Trophoblast cell (in vitro differentiated cells and primary cell): ENCODE data around the gene ORC5.

Experiments used
- DNase-seq, 2 donors: peaks; one replicate each; pipeline ENCODE4 v3.0.0-alpha.2; 2016
- H2AFZ ChIP-seq: 2 replicates; pipeline ENCODE4 v1.6.1; 2013; ENCODE audit warnings: low read length, moderate library complexity, mild to moderate bottlenecking; ENCODE audit not compliant: insufficient read depth, poor library complexity
- H2AK5ac ChIP-seq: 2 replicates; pipeline ENCODE4 v1.6.1; 2013; ENCODE audit warnings: mild to moderate bottlenecking, low read length
- H2BK120ac ChIP-seq: 2 replicates; pipeline ENCODE4 v1.6.1; 2013; ENCODE audit warnings: low read length, mild to moderate bottlenecking, moderate library complexity; ENCODE audit not compliant: insufficient read depth, poor library complexity
- H2BK12ac ChIP-seq: 2 replicates; pipeline ENCODE4 v1.6.1; 2013; ENCODE audit warnings: mild to moderate bottlenecking, low read length, moderate library complexity
- H2BK5ac ChIP-seq: 2 replicates; pipeline ENCODE4 v1.6.1; 2013; ENCODE audit warnings: low read length, low read depth, moderate library complexity, mild to moderate bottlenecking; ENCODE audit not compliant: poor library complexity
- H3K14ac ChIP-seq: 2 replicates; pipeline ENCODE4 v1.6.1; 2013; ENCODE audit warnings: mild to moderate bottlenecking, low read length
- H3K18ac ChIP-seq: 2 replicates; pipeline ENCODE4 v1.6.1; 2013; ENCODE audit warnings: mild to moderate bottlenecking, low read length
- H3K23ac ChIP-seq: 2 replicates; pipeline ENCODE4 v1.6.1; 2013; ENCODE audit warnings: low read length
- H3K27ac ChIP-seq: 2 replicates; pipeline ENCODE4 v1.5.1; 2013; ENCODE audit warnings: low read depth, mild to moderate bottlenecking, inconsistent platforms, low read length, moderate library complexity
- H3K27me3 ChIP-seq: 2 replicates; pipeline ENCODE4 v1.6.1; 2013; ENCODE audit warnings: inconsistent platforms, mild to moderate bottlenecking, low read length, moderate library complexity; ENCODE audit not compliant: insufficient read depth
- H3K36me3 ChIP-seq, 2 experiments: 1 replicate in 1 of 2; 2 replicates in 1 of 2; pipeline ENCODE4 v1.6.1; 2013; ENCODE audit warnings: low read length in 2 of 2, mild to moderate bottlenecking in 2 of 2, moderate library complexity in 1 of 2; ENCODE audit not compliant: insufficient read depth in 2 of 2, control insufficient read depth in 1 of 2
- H3K4ac ChIP-seq: 2 replicates; pipeline ENCODE4 v1.6.1; 2013; ENCODE audit warnings: low read depth, mild to moderate bottlenecking, low read length, moderate library complexity
- H3K4me1 ChIP-seq, 2 experiments: 1 replicate in 1 of 2; 2 replicates in 1 of 2; pipeline ENCODE4 v1.6.1; 2013; ENCODE audit warnings: low read length in 2 of 2, mild to moderate bottlenecking in 2 of 2, moderate library complexity in 1 of 2; ENCODE audit not compliant: insufficient read depth in 2 of 2, control insufficient read depth in 1 of 2
- H3K4me2 ChIP-seq: 2 replicates; pipeline ENCODE4 v1.6.1; 2013; ENCODE audit warnings: inconsistent platforms, mild to moderate bottlenecking, low read length, moderate library complexity
- H3K4me3 ChIP-seq: 2 replicates; pipeline ENCODE4 v1.5.1; 2013; ENCODE audit warnings: mild to moderate bottlenecking, low read depth, low read length, inconsistent platforms
- H3K79me1 ChIP-seq: one replicate; pipeline ENCODE4 v1.6.1; 2013; ENCODE audit warnings: low read length
- H3K79me2 ChIP-seq: 2 replicates; pipeline ENCODE4 v1.6.1; 2013; ENCODE audit warnings: low read length, mild to moderate bottlenecking; ENCODE audit not compliant: control insufficient read depth, insufficient read depth, poor library complexity
- H3K9ac ChIP-seq: 2 replicates; pipeline ENCODE4 v1.6.1; 2013; ENCODE audit warnings: mild to moderate bottlenecking, low read length
- H3K9me3 ChIP-seq: 2 replicates; pipeline ENCODE4 v1.6.1; 2013; ENCODE audit warnings: low read depth, mild to moderate bottlenecking, control low read depth, inconsistent platforms, low read length; ENCODE audit not compliant: insufficient read depth
- H4K12ac ChIP-seq: 2 replicates; pipeline ENCODE4 v1.6.1; 2013; ENCODE audit warnings: low read depth, mild to moderate bottlenecking, low read length, moderate library complexity
- H4K8ac ChIP-seq: 2 replicates; pipeline ENCODE4 v1.6.1; 2013; ENCODE audit warnings: low read depth, mild to moderate bottlenecking, low read length, moderate library complexity
- H4K91ac ChIP-seq: one replicate; pipeline ENCODE4 v1.6.1; 2013; ENCODE audit warnings: low read depth, mild to moderate bottlenecking, low read length, moderate library complexity
- WGBS: extraction: QIAGEN DNeasy Blood & Tissue Kit; methylation state at CpG from one replicate; pipeline ENCODE4 v1.1.7; 2013; ENCODE audit warnings: missing lambda C conversion rate; ENCODE audit not compliant: insufficient read length, insufficient coverage; ENCODE audit errors: extremely low coverage; 5-methylcytosine and 5-hydroxymethylcytosine counted together

ORC5 gene

GRCh38 chr7:104162081-104162480 lies 45.7 kb downstream of the ORC5 start:
- Histone ChIP-seq H2AFZ (no peak overlapping the region), H3K23ac (no peak overlapping the region), H4K12ac (no peak overlapping the region), H3K9ac (no peak overlapping the region), H3K79me1 (no peaks in the 10 kb centered on the region), H2AK5ac (no peak overlapping the region), H3K79me2 (no peaks in the 10 kb centered on the region), H3K4ac (no peak overlapping the region), H4K8ac (no peak overlapping the region), H2BK12ac (no peak overlapping the region), H3K4me3 (no peak overlapping the region), H3K9me3 (no peaks in the 10 kb centered on the region), H3K4me1 (no peaks in the 10 kb centered on the region), H2BK120ac (no peak overlapping the region), H3K27me3 (no peaks in the 10 kb centered on the region), H3K4me2 (no peak overlapping the region), H3K18ac (no peak overlapping the region), H4K91ac (no peak overlapping the region), H3K27ac (no peak overlapping the region), H3K36me3 (peaks cover 0 to 9% of the 10 kb centered on the region in 2 experiments), H2BK5ac (no peak overlapping the region), H3K14ac (no peak overlapping the region)
- WGBS, result no CpG with 5 or more reads among the region's 6 CpGs
- no peak for DNase-seq

- H3K36me3 ChIP-seq, result peaks cover 0 to 9% of the 10 kb centered on the region in 2 experiments
- H2AK5ac ChIP-seq, result no peak overlapping the region
- H3K4me2 ChIP-seq, result no peak overlapping the region
- H3K23ac ChIP-seq, result no peak overlapping the region
- peak in 1 of 2 donors; percentile 14 for DNase-seq
- no peak overlapping the region for H3K27ac ChIP-seq
- H3K4me3 ChIP-seq, result no peak overlapping the region
- no peaks in the 10 kb centered on the region for H3K79me1 ChIP-seq
- WGBS, result no CpG with 5 or more reads among the region's 3 CpGs
- H3K4me1 ChIP-seq, result no peaks in the 10 kb centered on the region
- H3K9ac ChIP-seq, result no peak overlapping the region
- H4K91ac ChIP-seq, result no peak overlapping the region
- no peak overlapping the region for H3K14ac ChIP-seq
- no peak overlapping the region for H4K8ac ChIP-seq
- H3K27me3 ChIP-seq, result no peaks in the 10 kb centered on the region
- H2BK12ac ChIP-seq, result no peak overlapping the region
- H2AFZ ChIP-seq, result no peak overlapping the region
- no peak overlapping the region for H3K4ac ChIP-seq
- H3K18ac ChIP-seq, result no peak overlapping the region
- no peak overlapping the region for H2BK5ac ChIP-seq
- no peak overlapping the region for H4K12ac ChIP-seq
- no peaks in the 10 kb centered on the region for H3K9me3 ChIP-seq
- no peak overlapping the region for H2BK120ac ChIP-seq
- no peaks in the 10 kb centered on the region for H3K79me2 ChIP-seq
These were observed 46.6 kb downstream of the ORC5 start for GRCh38 chr7:104161244-104161643.

GRCh38 chr7:104160375-104160774 lies 47.4 kb downstream of the ORC5 start:
- no peak overlapping the region for H2AFZ ChIP-seq
- H4K91ac ChIP-seq, result no peak overlapping the region
- no peak overlapping the region for H3K27ac ChIP-seq
- H3K18ac ChIP-seq, result no peak overlapping the region
- H3K23ac ChIP-seq, result no peak overlapping the region
- no peaks in the 10 kb centered on the region for H3K9me3 ChIP-seq
- no peak overlapping the region for H2BK12ac ChIP-seq
- no peak overlapping the region for H3K14ac ChIP-seq
- H3K4ac ChIP-seq, result no peak overlapping the region
- H3K4me2 ChIP-seq, result no peak overlapping the region
- peak in 1 of 2 donors; percentile 72 for DNase-seq
- H3K36me3 ChIP-seq, result peaks cover 0 to 7% of the 10 kb centered on the region in 2 experiments
- no peaks in the 10 kb centered on the region for H3K27me3 ChIP-seq
- H2BK120ac ChIP-seq, result no peak overlapping the region
- no peak overlapping the region for H3K9ac ChIP-seq
- no peak overlapping the region for H4K8ac ChIP-seq
- H3K79me2 ChIP-seq, result no peaks in the 10 kb centered on the region
- no peak overlapping the region for H2BK5ac ChIP-seq
- H4K12ac ChIP-seq, result no peak overlapping the region
- H2AK5ac ChIP-seq, result no peak overlapping the region
- H3K4me1 ChIP-seq, result no peaks in the 10 kb centered on the region
- H3K79me1 ChIP-seq, result no peaks in the 10 kb centered on the region
- H3K4me3 ChIP-seq, result no peak overlapping the region

- no peak overlapping the region for H4K12ac ChIP-seq
- no peak overlapping the region for H3K14ac ChIP-seq
- no peak overlapping the region for H3K4me2 ChIP-seq
- no peak overlapping the region for H3K9ac ChIP-seq
- no peaks in the 10 kb centered on the region for H3K79me2 ChIP-seq
- no peaks in the 10 kb centered on the region for H3K36me3 ChIP-seq
- H3K27ac ChIP-seq, result no peak overlapping the region
- H3K23ac ChIP-seq, result no peak overlapping the region
- H3K18ac ChIP-seq, result no peak overlapping the region
- no peak overlapping the region for H4K91ac ChIP-seq
- H3K4me1 ChIP-seq, result no peaks in the 10 kb centered on the region
- no peak overlapping the region for H2AFZ ChIP-seq
- no peak overlapping the region for H2BK120ac ChIP-seq
- no peak overlapping the region for H4K8ac ChIP-seq
- no peak overlapping the region for H2BK5ac ChIP-seq
- H3K79me1 ChIP-seq, result no peaks in the 10 kb centered on the region
- no peak overlapping the region for H2BK12ac ChIP-seq
- H2AK5ac ChIP-seq, result no peak overlapping the region
- peak in 1 of 2 donors; percentile 72 for DNase-seq
- H3K4me3 ChIP-seq, result no peak overlapping the region
- no CpG with 5 or more reads among the region's 2 CpGs for WGBS
- H3K4ac ChIP-seq, result no peak overlapping the region
- H3K9me3 ChIP-seq, result no peaks in the 10 kb centered on the region
- no peaks in the 10 kb centered on the region for H3K27me3 ChIP-seq
These were observed 51.0 kb downstream of the ORC5 start for GRCh38 chr7:104156842-104157277.
